Colonic mucosa (tissue), 4 donors: ENCODE measurements around the gene PROM2. TPM values are rescaled to one million over a fixed set of nuclear protein-coding genes. Genes with fewer than 3 reads are reported as not detected.

ENCODE experiments used
- DNase-seq: peaks from one replicate; pipeline ENCODE4 v3.0.0-alpha.2; 2020
- H3K27ac ChIP-seq: fragments of 200-600 bp; one replicate; pipeline ENCODE4 v1.8.0; 2021
- H3K27me3 ChIP-seq: fragments of 200-600 bp; one replicate; pipeline ENCODE4 v1.8.0; 2021
- H3K36me3 ChIP-seq: fragments of 200-600 bp; one replicate; pipeline ENCODE4 v1.8.0; 2021
- H3K4me1 ChIP-seq: fragments of 200-600 bp; one replicate; pipeline ENCODE4 v1.8.0; 2021; ENCODE audit warnings: mild to moderate bottlenecking
- H3K4me3 ChIP-seq: fragments of 200-600 bp; one replicate; pipeline ENCODE4 v1.8.0; 2021
- H3K9ac ChIP-seq, 2 donors: one replicate each; pipeline ENCODE4 v1.7.0; 2013; ENCODE audit warnings: control low read depth in 2 of 2, low read depth in 2 of 2, low read length in 2 of 2
- H3K9me3 ChIP-seq: fragments of 200-600 bp; one replicate; pipeline ENCODE4 v1.8.0; 2021
- intact Hi-C: fragments of 100-400 bp; cut with DNase I; formaldehyde crosslinking; loops from one replicate; pipeline ENCODE4 v1.14.1; 2022
- total RNA-seq, 2 donors: library from RNA; stranded (reverse); fragmentation: NEBNext Ultra II Directional in 1 of 2; extraction: Animal tissue kit (Norgen Biotek cat#: 25700) in 1 of 2; gene quantifications; one replicate each; pipeline ENCODE4 v1.2.1, GENCODE V29; 2021
- TF ChIP-seq, protein P1 (sequence below): fragments of 200-600 bp; IDR thresholded peaks from one replicate; pipeline ENCODE4 v1.8.0; 2022; ENCODE audit warnings: antibody characterized with exemption, mild to moderate bottlenecking
- donor health status: healthy.
- donor health status: DM: no; HTN: no; CAD: no.
- donor health status: DM: no; HTN: no; CAD: no.

PROM2 gene
- total RNA-seq, 2 donors from 2014 or later: 27.4 to 63.4 TPM

DNA sequence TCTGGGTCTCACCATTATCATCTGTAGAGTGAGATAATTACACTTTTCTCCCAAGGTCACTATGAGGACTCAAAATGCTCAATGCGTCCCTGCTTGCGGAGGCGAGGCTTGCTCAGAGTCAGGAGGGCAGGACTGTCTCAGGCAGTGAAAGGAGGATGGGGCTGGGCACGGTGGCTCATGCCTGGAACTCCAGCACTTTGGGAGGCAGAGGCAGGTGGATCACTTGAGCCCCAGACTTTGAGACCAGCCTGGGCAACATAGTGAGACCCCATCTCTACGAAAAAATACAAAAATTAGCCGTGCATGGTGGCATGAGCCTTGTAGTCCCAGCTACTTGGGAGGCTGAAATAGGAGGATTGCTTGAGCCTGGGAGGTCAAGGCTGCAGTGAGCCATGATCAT lies 21.1 kb downstream of the PROM2 start:
- Histone ChIP-seq H3K4me1 (no peaks in the 10 kb centered on the region), H3K27me3 (no peaks in the 10 kb centered on the region), H3K9ac (no peak overlapping the region), H3K4me3 (no peak overlapping the region), H3K9me3 (no peaks in the 10 kb centered on the region), H3K36me3 (no peaks in the 10 kb centered on the region), H3K27ac (no peak overlapping the region)
- intact Hi-C loops: no loop called here
- no peak for DNase-seq
- TF ChIP-seq, protein P1, sequence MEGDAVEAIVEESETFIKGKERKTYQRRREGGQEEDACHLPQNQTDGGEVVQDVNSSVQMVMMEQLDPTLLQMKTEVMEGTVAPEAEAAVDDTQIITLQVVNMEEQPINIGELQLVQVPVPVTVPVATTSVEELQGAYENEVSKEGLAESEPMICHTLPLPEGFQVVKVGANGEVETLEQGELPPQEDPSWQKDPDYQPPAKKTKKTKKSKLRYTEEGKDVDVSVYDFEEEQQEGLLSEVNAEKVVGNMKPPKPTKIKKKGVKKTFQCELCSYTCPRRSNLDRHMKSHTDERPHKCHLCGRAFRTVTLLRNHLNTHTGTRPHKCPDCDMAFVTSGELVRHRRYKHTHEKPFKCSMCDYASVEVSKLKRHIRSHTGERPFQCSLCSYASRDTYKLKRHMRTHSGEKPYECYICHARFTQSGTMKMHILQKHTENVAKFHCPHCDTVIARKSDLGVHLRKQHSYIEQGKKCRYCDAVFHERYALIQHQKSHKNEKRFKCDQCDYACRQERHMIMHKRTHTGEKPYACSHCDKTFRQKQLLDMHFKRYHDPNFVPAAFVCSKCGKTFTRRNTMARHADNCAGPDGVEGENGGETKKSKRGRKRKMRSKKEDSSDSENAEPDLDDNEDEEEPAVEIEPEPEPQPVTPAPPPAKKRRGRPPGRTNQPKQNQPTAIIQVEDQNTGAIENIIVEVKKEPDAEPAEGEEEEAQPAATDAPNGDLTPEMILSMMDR: no peak

DNA sequence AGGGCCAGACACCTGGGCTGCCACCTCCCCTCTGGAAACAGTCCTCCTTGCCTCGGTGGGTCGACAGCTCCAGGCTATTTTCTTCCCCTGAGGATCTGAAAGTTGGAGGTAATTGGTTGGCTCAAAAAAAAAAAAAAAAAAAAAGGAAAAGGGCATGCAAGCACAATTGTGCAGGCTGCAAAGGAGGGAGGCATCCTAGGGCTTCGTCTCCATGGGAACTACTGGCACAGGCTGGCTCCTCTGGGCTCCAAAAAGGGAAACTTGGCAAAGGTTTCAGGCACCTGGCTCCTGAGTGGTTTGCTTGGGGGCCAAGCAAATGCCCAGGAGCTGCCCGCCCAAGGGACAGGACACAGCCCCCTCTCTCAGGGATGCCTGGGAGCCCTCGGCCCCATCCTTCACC lies 21.8 kb downstream of the PROM2 start:
- intact Hi-C loops: no loop called here
- Histone ChIP-seq H3K9me3 (no peaks in the 10 kb centered on the region), H3K9ac (no peak overlapping the region), H3K27me3 (no peaks in the 10 kb centered on the region), H3K27ac (no peak overlapping the region), H3K36me3 (no peaks in the 10 kb centered on the region), H3K4me1 (no peaks in the 10 kb centered on the region), H3K4me3 (no peak overlapping the region)
- TF ChIP-seq, protein P1: no peak
- DNase-seq: no peak

DNA sequence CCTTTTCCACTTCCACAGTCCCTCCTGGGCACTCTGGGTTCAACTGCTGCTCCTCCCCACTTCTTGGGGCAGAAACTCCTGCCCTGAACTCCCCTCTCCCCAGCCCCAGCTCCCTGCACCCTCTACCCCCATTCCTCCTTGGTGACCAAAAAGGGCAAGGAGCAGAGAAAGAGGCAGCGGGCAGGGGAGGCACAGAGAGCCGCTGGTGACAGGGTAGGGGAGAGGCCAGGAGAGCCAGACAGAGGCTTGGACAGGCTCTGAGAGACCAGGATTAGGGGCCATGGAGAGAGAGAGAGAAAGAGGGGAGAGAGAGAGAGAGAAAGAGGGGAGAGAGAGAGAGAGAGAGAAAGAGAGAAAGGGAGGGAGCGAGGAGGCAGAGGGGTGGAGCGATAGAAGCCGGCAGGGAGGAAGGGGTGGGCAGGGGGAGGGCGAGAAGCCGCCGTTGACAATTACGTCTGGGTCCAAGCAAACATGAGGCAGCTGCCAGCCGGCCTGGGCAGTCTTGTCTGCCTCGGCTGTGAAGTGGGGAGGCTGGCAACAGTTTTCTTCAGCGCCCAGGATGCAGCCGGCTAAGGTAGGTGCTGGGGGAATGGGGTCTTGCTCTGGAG lies 22.7 kb downstream of the PROM2 start, which contains the start of gene KCNIP3:
Gene KCNIP3, plus strand, starts transcription at position 468 of the 608 bp plus-strand sequence. Its CDS starts 92 bp downstream, at position 560.
- Histone ChIP-seq H3K9me3 (no peaks in the 10 kb centered on the region), H3K36me3 (no peaks in the 10 kb centered on the region), H3K4me3 (no peak within 1 kb of the TSS), H3K27me3 (no peaks in the 10 kb centered on the region), H3K4me1 (no peaks in the 10 kb centered on the region), H3K27ac (no peak within 1 kb of the TSS), H3K9ac (no peak within 1 kb of the TSS)
- intact Hi-C loops: no loop called here
- TF ChIP-seq, protein P1: no peak
- DNase-seq: peak; percentile 38

DNA sequence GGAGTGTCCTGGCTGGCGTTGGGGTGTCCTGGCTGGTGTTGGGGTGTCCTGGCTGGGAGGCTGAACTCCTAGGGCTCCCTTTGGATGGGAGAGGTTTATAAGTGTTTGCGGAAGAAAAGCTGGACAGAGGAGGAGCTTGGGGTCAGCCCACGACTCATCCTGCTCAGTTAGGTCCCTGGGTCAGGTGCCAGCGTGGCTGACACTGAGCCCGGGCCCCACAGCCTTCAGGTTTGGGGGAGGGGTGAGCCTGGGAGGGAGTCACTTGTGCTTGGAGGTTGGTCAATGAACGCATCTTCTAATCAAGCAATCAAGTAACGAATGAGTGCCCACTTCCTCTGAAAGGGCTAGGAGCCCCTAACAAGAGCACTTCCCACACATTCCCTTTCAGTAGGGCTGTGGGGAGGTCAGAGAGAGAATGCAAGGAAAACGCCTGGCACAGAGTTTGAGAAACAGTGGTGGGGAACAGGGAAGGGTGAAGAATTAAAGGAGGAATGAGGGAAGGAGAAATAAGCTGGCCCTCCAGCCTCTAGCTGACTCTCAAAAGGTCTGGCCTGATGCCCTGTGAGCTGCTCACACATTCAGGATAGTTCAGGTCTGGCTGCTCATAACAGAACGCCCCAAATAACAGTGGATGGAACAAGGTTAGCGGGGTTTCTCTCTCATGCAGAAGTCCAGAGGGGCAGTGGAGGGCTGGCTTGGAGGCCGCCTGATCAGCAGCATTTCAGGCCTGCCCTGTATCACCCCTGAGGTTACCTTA lies 23.6 kb downstream of the PROM2 start:
- Histone ChIP-seq H3K4me3 (no peak overlapping the region), H3K27ac (no peak overlapping the region), H3K9ac (no peak overlapping the region), H3K36me3 (no peaks in the 10 kb centered on the region), H3K9me3 (no peaks in the 10 kb centered on the region), H3K27me3 (no peaks in the 10 kb centered on the region), H3K4me1 (no peaks in the 10 kb centered on the region)
- no peak for DNase-seq
- TF ChIP-seq, protein P1: no peak
- intact Hi-C loops: no loop called here

DNA sequence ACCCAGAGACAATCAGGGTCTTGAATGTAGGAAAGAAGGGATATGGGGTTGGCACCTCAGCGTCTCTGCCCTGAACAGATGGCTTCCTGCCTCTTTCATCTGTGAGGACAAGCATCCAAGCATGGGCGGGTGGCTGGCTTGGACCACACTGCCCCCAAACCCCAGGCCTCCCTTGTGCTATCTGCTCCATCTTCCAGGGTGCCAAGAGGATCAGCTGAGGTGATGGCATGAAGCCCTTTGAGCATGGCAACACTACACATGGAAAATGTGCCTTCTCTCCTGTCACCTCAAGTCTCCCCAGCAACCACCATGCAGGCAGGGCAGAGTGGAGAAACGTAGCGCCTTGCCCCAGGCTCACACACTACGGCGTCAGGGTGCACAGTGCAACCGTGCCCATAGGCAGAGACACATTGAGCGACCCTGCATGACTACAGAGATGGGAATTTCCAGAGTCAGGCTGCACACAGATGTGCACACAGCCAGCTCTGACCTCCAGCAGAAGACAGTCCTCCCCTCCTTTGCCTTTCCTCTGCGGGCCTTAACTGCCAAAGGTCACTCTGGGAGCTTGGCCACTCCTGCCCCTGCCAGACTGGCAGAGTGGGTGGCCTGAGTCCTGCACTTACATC lies 24.4 kb downstream of the PROM2 start:
- TF ChIP-seq, protein P1: no peak
- no peak for DNase-seq
- no peak overlapping the region for H3K4me3 ChIP-seq
- no peaks in the 10 kb centered on the region for H3K9me3 ChIP-seq
- intact Hi-C loops: no loop called here
- no peak overlapping the region for H3K9ac ChIP-seq
- no peaks in the 10 kb centered on the region for H3K27me3 ChIP-seq
- H3K27ac ChIP-seq: no peak overlapping the region
- no peaks in the 10 kb centered on the region for H3K36me3 ChIP-seq
- no peaks in the 10 kb centered on the region for H3K4me1 ChIP-seq
